ENCODE results near the gene HGFAC. TPM values are rescaled to one million over a fixed set of nuclear protein-coding genes. Genes with fewer than 3 reads are reported as not detected.
A peak's percentile ranks its signal among the peaks of the same experiment; 100 is the strongest.

Gene HGFAC
- total RNA-seq, 3 donors from 2014 or later = 0.95 TPM; not detected in 2

DNA sequence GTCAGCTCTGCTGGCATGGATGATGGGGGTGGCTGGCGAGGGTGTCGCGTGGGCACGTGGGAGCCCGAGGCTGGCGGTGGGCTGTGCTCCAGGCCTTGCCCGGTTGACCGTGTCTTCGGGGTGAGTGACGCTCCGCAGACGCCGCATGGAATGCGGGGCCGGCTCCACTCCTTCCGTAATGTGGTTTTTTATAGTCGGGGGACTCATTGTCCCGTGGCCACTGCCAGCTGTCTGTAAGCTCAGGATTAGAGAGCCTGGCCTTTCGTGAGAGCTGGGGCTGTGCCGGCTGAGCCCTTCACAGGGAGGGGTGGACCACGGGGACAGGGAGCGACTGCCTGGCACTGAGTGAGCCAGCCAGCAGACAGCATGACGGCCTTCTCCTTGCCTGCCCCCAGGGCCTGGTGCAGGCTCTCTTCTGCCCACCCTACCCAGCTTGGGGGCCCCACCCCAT, 41.7 kb downstream of the HGFAC start:
- no peak overlapping the region for H3K4me3 ChIP-seq
- intact Hi-C loops (cut with DNase I, micrococcal nuclease) = no loop called here
- H3K4me1 ChIP-seq (ENCODE audit: low read depth) = peaks cover 16% of the 10 kb centered on the region
- ATAC-seq (no peak), DNase-seq (no peak)
- H3K36me3 ChIP-seq (ENCODE audit: low read depth) = no peaks in the 10 kb centered on the region
- H3K9me3 ChIP-seq = no peaks in the 10 kb centered on the region
- TF ChIP-seq, protein P1, sequence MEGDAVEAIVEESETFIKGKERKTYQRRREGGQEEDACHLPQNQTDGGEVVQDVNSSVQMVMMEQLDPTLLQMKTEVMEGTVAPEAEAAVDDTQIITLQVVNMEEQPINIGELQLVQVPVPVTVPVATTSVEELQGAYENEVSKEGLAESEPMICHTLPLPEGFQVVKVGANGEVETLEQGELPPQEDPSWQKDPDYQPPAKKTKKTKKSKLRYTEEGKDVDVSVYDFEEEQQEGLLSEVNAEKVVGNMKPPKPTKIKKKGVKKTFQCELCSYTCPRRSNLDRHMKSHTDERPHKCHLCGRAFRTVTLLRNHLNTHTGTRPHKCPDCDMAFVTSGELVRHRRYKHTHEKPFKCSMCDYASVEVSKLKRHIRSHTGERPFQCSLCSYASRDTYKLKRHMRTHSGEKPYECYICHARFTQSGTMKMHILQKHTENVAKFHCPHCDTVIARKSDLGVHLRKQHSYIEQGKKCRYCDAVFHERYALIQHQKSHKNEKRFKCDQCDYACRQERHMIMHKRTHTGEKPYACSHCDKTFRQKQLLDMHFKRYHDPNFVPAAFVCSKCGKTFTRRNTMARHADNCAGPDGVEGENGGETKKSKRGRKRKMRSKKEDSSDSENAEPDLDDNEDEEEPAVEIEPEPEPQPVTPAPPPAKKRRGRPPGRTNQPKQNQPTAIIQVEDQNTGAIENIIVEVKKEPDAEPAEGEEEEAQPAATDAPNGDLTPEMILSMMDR (IDR thresholded peaks at IDR 0.05) = no peak

DNA sequence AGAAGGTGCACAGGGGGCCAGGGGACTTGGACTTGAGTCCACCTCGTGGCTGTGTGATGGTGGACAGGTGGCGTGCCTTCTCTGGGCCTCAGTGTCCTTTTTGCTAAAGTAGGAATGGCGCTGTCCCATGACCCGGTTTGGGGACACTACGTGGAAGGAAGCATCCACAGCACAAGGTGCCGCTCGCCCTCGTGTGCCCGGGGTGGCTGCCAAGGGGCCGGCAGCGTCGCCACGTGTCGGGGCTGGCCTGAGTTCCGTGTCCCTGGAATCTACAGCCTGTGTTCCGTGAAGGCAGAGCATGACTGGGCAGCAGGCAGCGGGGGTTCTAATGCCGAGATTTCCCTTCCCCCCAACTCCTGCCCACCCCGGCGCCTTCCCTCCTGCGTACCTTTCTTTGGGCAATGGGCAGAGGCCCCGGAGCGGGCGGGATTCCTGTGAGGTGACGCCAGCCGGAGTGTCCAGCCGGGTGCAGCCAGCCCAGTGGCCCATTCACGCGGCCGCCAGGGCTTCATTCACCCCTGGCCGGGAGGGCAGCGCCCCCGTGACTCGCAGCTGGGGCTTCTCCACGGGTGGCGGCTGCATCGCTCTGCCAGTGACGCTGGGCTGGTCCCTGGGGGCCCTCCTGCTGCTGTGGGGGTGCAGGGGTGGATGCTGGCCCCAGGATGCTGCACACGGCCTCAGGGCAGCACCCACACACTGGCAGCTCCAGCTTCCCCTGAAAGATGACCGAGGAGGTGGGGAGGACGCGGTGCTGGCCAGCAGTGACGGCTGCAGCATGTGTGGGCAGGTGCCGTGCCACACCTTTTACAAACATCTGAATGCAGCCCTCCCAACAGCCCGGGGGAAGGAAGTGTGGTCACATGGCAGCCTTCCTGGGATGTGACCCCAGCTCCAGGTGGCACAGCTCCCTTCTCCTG, 42.5 kb downstream of the HGFAC start:
- no peak overlapping the region for H3K4me3 ChIP-seq
- ATAC-seq = peak; percentile 71

DNA sequence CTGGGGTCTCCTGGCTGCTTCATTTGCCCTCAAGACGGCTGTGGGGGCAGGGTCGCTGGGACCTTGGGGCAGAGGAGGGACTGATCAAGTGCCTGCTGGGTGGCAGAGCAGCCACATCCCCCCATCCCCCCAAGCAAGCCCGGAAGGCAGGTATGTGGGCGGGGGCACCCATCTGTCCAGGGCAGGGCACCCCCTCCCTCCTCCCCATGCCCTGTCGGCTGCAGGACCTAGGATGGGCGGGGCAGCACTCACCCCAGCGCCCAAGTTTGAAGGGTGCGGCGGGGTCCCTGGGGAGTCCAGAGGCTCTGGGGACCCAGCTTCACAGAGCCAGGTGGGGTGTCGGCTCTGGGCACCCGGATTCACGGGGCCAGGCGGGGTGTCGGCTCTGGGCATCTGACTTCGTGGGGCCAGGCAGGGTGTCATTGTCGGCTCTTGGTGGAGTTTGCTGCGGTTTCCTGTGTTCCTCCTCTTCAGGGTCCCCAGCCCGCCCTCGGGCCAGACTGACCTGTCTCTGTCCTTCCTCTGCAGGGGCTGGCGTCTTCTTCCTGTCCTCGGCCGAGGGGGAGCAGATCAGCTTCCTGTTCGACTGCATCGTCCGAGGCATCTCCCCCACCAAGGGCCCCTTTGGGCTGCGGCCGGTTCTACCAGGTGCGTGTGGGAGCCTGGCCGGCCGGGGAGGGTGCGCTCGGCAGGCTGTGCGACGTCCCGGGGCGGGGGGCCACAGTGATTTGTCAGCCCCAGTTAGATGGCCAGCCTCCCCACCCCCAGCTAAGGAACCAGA, 43.4 kb downstream of the HGFAC start:
- Histone ChIP-seq H3K9me3 (no peaks in the 10 kb centered on the region), H3K36me3 (ENCODE audit: low read depth) (no peaks in the 10 kb centered on the region), H3K4me1 (ENCODE audit: low read depth) (peaks cover 16% of the 10 kb centered on the region), H3K4me3 (no peak overlapping the region)
- intact Hi-C loops (cut with DNase I, micrococcal nuclease) = no loop called here
- TF ChIP-seq, protein P1 (IDR thresholded peaks at IDR 0.05) = no peak
- ATAC-seq (peak; percentile 44), DNase-seq (peak in 2 of 3 donors; percentile 52 to 79)

More for the DNA sequence above, 42.5 kb downstream of the HGFAC start:
- Histone ChIP-seq H3K4me1 (ENCODE audit: low read depth) (peaks cover 16% of the 10 kb centered on the region), H3K36me3 (ENCODE audit: low read depth) (no peaks in the 10 kb centered on the region), H3K9me3 (no peaks in the 10 kb centered on the region)
- intact Hi-C loops (cut with DNase I, micrococcal nuclease) = no loop called here
- TF ChIP-seq, protein P1 (IDR thresholded peaks at IDR 0.05) = no peak
- DNase-seq = peak; percentile 52 to 78 (median 61)

DNA sequence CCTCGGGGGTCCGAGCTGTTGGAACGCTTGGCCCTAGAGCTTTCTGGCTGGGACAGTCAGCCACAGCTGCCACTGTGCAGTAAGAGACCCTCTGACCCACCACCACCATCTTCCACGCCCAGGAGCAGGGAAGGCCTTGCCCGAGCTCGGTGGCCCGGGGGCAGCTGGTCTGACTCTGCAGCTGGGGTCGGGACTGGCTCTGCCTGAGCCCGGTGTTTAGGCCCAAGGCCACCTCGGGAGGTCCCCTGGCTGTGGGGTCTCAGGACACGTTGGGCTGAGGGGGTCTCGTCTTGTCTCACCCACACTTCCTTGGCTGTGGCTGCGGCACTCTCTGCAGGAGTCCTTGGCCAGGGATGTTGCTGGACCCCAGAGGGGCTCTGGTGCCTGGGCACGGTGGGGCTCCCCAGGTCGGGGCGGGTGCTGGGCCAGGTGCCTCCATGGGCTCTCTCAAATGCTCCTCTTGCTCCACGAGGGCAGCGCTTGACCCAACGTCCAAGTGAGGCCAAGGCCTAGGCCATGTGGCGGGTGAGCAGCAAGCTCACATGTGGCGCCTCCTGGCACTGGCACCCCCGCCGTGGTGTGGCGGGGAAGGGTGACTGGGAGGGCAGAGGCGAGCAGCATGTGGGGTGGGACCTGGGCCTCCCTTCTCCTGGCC, 44.2 kb downstream of the HGFAC start:
- ATAC-seq (no peak), DNase-seq (no peak)
- intact Hi-C loops (cut with DNase I, micrococcal nuclease) = no loop called here
- TF ChIP-seq, protein P1 (IDR thresholded peaks at IDR 0.05) = no peak
- Histone ChIP-seq H3K4me1 (ENCODE audit: low read depth) (peaks cover 16% of the 10 kb centered on the region), H3K36me3 (ENCODE audit: low read depth) (no peaks in the 10 kb centered on the region), H3K9me3 (no peaks in the 10 kb centered on the region), H3K4me3 (no peak overlapping the region)
